K562 (cell line): ENCODE data around the gene WNK2. TPM values are rescaled to one million over a fixed set of nuclear protein-coding genes. Genes with fewer than 3 reads are reported as not detected.
A peak's percentile ranks its signal among the peaks of the same experiment; 100 is the strongest.

Source experiments
- ATAC-seq: fragments of 200-7000 bp; cut with Tn5 transposase; 3 replicates; pipeline ENCODE4 v1.9.1; 2020; ENCODE audit warnings: moderate library complexity
- BruUV-seq: library from RNA; stranded (reverse); fragments of 400-500 nt; replicated peaks from 2 replicates; lab custom pipeline; 2021; lab: Mats Ljungman, UMichigan
- CTCF ChIA-PET: fragments of 300-600 bp; formaldehyde crosslinking; extraction: SDS; loops from one replicate; lab custom pipeline; 2021; ENCODE audit warnings: low intra/inter-chr PET ratio; lab: Yijun Ruan, JAX
- POLR2A ChIA-PET: fragments of 300-600, 350-650 bp; sonication (Branson Sonifier 250); formaldehyde crosslinking; extraction: SDS; loops from one replicate; lab custom pipeline; 2021; ENCODE audit warnings: antibody characterized with exemption, inconsistent platforms; lab: Yijun Ruan, JAX
- DNase-seq, 4 experiments: peaks; one replicate each; pipeline versions ENCODE4 v3.0.0 to v3.0.0-alpha.2; 2011 to 2018; ENCODE audit warnings: low spot score in 3 of 4, mixed read lengths in 3 of 4; ENCODE audit errors: extremely low read depth in 1 of 4
- FAIRE-seq: peaks from 2 replicates; lab custom pipeline; 2011; peaks lifted over from hg19 to GRCh38; lab: Jason Lieb, UNC
- H2AFZ ChIP-seq: 2 replicates; pipeline ENCODE4 v1.6.0; 2011; ENCODE audit warnings: low read depth, low read length, control low read depth, inconsistent platforms
- H3K27ac ChIP-seq: fragments of 200-600 bp; 3 replicates; pipeline ENCODE4 v1.8.0; 2011; ENCODE audit warnings: low read depth, mild to moderate bottlenecking, control low read depth, inconsistent platforms, low read length, moderate library complexity, mixed read lengths; ENCODE audit errors: extremely low read depth
- H3K27me3 ChIP-seq, 2 experiments: fragments of 300-600 bp in 1 of 2; 2 replicates in 1 of 2; 3 replicates in 1 of 2; pipeline versions ENCODE4 v1.6.0 to v1.8.0; 2011; ENCODE audit warnings: inconsistent platforms in 2 of 2, low read length in 2 of 2, mild to moderate bottlenecking in 1 of 2, mixed read lengths in 1 of 2, moderate library complexity in 1 of 2; ENCODE audit not compliant: control insufficient read depth in 2 of 2, insufficient read depth in 2 of 2
- H3K36me3 ChIP-seq: fragments of 300-600 bp; 3 replicates; pipeline ENCODE4 v1.8.0; 2011; ENCODE audit warnings: mild to moderate bottlenecking, low read length, inconsistent platforms; ENCODE audit not compliant: control insufficient read depth, insufficient read depth
- H3K4me1 ChIP-seq, 2 experiments: fragments of 200-600 bp in 1 of 2; replicated peaks in 1 of 2; 2 replicates in 1 of 2; 3 replicates in 1 of 2; pipeline versions ENCODE4 v1.5.1 to v1.8.0; 2011; ENCODE audit warnings: inconsistent platforms in 2 of 2, low read length in 2 of 2, mild to moderate bottlenecking in 1 of 2, mixed read lengths in 1 of 2, moderate library complexity in 1 of 2; ENCODE audit not compliant: control insufficient read depth in 2 of 2, insufficient read depth in 2 of 2
- H3K4me2 ChIP-seq: 2 replicates; pipeline ENCODE4 v1.6.1; 2011; ENCODE audit warnings: low read length, control low read depth, inconsistent platforms, mixed read lengths; ENCODE audit not compliant: insufficient read depth
- H3K4me3 ChIP-seq: fragments of 200-600 bp; sonication (generic), shearing (Covaris generic); 2 replicates; pipeline ENCODE4 v1.5.1; 2016; ENCODE audit warnings: control low read depth, inconsistent platforms
- H3K79me2 ChIP-seq: fragments of 200-600 bp; 3 replicates; pipeline ENCODE4 v1.8.0; 2011; ENCODE audit warnings: low read length, inconsistent platforms; ENCODE audit not compliant: control insufficient read depth, insufficient read depth
- H3K9ac ChIP-seq, 2 experiments: 2 replicates each; pipeline versions ENCODE4 v1.6.0 to v1.6.1; 2011; ENCODE audit warnings: low read depth in 2 of 2, low read length in 2 of 2, control low read depth in 1 of 2, inconsistent platforms in 1 of 2, mild to moderate bottlenecking in 1 of 2, mixed read lengths in 1 of 2; ENCODE audit not compliant: insufficient read depth in 1 of 2
- H3K9me1 ChIP-seq: one replicate; pipeline ENCODE4 v1.6.0; 2011; ENCODE audit warnings: inconsistent platforms, mild to moderate bottlenecking, low read length, moderate library complexity; ENCODE audit not compliant: control insufficient read depth, insufficient read depth
- H3K9me3 ChIP-seq: replicated peaks from 2 replicates; pipeline ENCODE4 v1.5.1; 2011; ENCODE audit warnings: low read depth, low read length, inconsistent platforms; ENCODE audit not compliant: control insufficient read depth, insufficient read depth
- H4K20me1 ChIP-seq: replicated peaks from 2 replicates; pipeline ENCODE4 v1.6.1; 2011; ENCODE audit warnings: low read length, inconsistent platforms, mixed read lengths; ENCODE audit not compliant: control insufficient read depth, insufficient read depth
- BRF1 ChIP-seq: IDR thresholded peaks from 3 replicates; pipeline ENCODE4 v1.6.1; 2011; ENCODE audit warnings: borderline replicate concordance, mild to moderate bottlenecking; ENCODE audit not compliant: insufficient read length; ENCODE audit errors: extremely low read depth
- ESRRB ChIP-seq: fragments of 250-450 bp; sonication (Bioruptor Pico); IDR thresholded peaks from 2 replicates; pipeline ENCODE4 v1.5.0; 2020; ENCODE audit warnings: mild to moderate bottlenecking, moderate library complexity, borderline replicate concordance
- PHF8 ChIP-seq: fragments of 200-600 bp; sonication (generic); IDR thresholded peaks from 2 replicates; pipeline ENCODE4 v1.6.1; 2012; ENCODE audit warnings: mixed run types, mild to moderate bottlenecking, inconsistent platforms, low read length, moderate library complexity, borderline replicate concordance
- ZNF197 ChIP-seq: fragments of 200-800 bp; sonication (Bioruptor generic); IDR thresholded peaks from 2 replicates; pipeline ENCODE4 v1.6.1; 2016; ENCODE audit warnings: low read depth, missing genetic modification characterization, missing compliant biosample characterization
- WGBS: fragments of 100-300 bp; shearing (Covaris generic); methylation state at CpG from one replicate; pipeline ENCODE4 v1.1.6; 2016; ENCODE audit warnings: low coverage, mixed read lengths; ENCODE audit not compliant: insufficient coverage; ENCODE audit errors: missing lambda C conversion rate; 5-methylcytosine and 5-hydroxymethylcytosine counted together
- in situ Hi-C: fragments of 300-500 bp; cut with MboI; formaldehyde crosslinking; loops from 4 replicates; pipeline ENCODE4 v1.15.0; 2018; ENCODE audit warnings: inconsistent platforms, mixed read lengths
- intact Hi-C: fragments of 100-400 bp; cut with micrococcal nuclease; formaldehyde crosslinking; loops from 2 replicates; pipeline ENCODE4 v1.14.2; 2022
- polyA plus RNA-seq, 8 experiments: library from polyadenylated mRNA; depleted of rRNA in 4 of 8; stranded (reverse) in 5 of 8; unstranded in 3 of 8; fragments of >200 nt; fragmentation: Nextera tagmentation in 2 of 8; fragmentation: Illumina TruSeq in 1 of 8; extraction: Ambion mirVana in 2 of 8; extraction: Trizol in 1 of 8; gene quantifications; 2 replicates each; pipeline versions ENCODE4 v1.2.1 to v1.2.3, GENCODE V29; 2011 to 2014; ENCODE audit warnings: inconsistent platforms in 1 of 8, missing spikeins in 1 of 8
- total RNA-seq, 7 experiments: library from RNA; depleted of rRNA in 6 of 7; stranded (reverse); fragments of >200 nt in 6 of 7; fragmentation: Illumina TruSeq in 2 of 7; extraction: Trizol in 2 of 7; gene quantifications; 2 replicates each; pipeline versions ENCODE4 v1.2.1 to v1.2.3, GENCODE V29; 2011 to 2021; ENCODE audit warnings: low replicate concordance in 1 of 7
- TF ChIP-seq, protein P1 (sequence below): fragments of 450-650 bp; IDR thresholded peaks from 2 replicates; pipeline ENCODE4 v1.6.1; 2018; ENCODE audit warnings: mild to moderate bottlenecking, low read depth; ENCODE audit not compliant: partially characterized antibody
- TF ChIP-seq, protein P2 (sequence below): fragments of 250-450 bp; sonication (Bioruptor Pico); IDR thresholded peaks from 2 replicates; pipeline ENCODE4 v1.8.0; 2022; ENCODE audit warnings: moderate library complexity, mild to moderate bottlenecking, inconsistent platforms

WNK2 gene
- total and polyA plus RNA-seq, 9 of the 15 experiments (the other 6 are each of a cell fraction or from before 2014, with no cell fraction given) = 0.36 to 3.3 (median 0.64) TPM; not detected in 2

DNA sequence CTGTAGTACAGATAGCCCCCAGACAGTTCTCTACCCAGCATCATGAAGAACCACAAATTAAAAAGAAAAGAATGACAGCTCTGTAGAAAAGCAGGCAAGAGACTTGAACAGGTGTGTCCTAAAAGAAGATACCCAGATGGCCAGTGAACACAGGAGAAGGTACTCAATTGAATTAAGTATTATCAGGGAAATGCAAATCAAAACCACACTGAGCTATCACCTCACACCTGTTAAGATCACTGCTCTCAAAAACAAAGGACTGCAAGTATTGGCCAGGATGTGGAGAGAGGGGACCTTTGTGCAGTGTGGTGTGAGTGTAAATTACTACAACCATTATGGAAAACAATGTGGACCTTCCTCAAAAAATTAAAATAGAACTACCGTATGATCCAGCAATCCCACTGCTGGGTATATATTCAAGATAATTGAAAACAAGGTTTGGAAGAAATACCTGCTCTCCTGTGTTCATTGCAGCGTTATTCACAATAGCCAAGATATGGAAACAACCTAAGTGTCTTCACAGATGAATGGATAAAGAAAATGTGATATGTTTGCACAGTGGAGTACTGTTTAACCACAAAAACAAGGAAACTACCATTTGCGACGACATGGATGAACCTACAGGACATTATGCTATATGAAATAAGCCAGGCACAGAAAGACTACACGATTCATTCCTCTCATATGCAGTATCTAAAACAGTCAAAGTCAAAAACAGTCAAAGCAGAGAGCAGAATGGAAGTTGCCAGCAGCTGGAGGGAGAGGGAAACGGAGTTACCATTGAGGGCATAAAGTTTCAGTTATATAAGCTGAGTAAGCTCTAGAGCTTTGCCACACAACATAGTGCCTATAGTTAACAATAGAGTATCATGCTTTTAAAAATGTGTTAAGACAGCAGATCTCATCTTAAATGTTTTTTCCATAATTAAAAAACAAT, 102.6 kb downstream of the WNK2 start (continued):
- no peak for TF ChIP-seq BRF1
- no peak for TF ChIP-seq PHF8

DNA sequence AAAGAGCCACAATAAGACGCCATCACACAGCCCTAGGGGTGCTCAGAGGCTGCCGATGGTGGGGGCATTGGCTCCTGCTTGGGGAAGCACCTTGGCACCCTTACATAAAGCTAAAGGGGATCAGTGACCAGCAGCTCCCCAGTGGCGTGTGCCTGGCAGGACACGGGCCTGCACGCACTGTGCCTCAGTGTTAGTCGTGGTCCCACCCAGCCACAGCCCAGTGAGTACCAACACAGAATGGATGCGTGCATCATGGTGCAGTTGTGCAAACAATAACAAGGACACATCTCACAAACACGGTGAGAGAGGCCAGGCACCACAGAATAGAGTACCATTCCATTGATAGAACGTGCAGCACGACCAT, 103.2 kb downstream of the WNK2 start:
- Histone ChIP-seq H3K9me1 (no peaks in the 10 kb centered on the region), H3K9me3 (no peaks in the 10 kb centered on the region), H2AFZ (no peak overlapping the region), H3K79me2 (no peaks in the 10 kb centered on the region), H3K9ac (peak overlapping the region in 1 of 2 experiments; percentile 52; a peak in 1 of 4 replicates), H3K27ac (no peak overlapping the region), H3K4me1 (peaks cover 0 to 10% of the 10 kb centered on the region in 2 experiments; a peak in 3 of 5 replicates), H4K20me1 (peaks cover 4% of the 10 kb centered on the region; the same call in 1 of the 2 replicates), H3K36me3 (no peaks in the 10 kb centered on the region), H3K4me3 (no peak overlapping the region), H3K27me3 (peaks cover 11 to 45% of the 10 kb centered on the region in 2 experiments; a peak in 3 of 5 replicates), H3K4me2 (no peak overlapping the region)
- intact Hi-C loops (no loop called here), in situ Hi-C loops (no loop called here)
- DNase-seq = no peak
- ATAC-seq = no peak
- no TSS peak for BruUV-seq
- 4% methylated on average over 10 of the region's 10 CpGs for WGBS
- no peak for FAIRE-seq
- ChIA-PET CTCF (interaction anchor here (0.7 kb wide), 1 partner anchor 306 kb away, joined by 5 read pairs; no protein-coding TSS in a partner anchor), POLR2A (interaction anchor here (1.6 kb wide), 1 partner anchor 11 kb away, joined by 5 read pairs; no protein-coding TSS in a partner anchor)
- TF ChIP-seq, protein P1, sequence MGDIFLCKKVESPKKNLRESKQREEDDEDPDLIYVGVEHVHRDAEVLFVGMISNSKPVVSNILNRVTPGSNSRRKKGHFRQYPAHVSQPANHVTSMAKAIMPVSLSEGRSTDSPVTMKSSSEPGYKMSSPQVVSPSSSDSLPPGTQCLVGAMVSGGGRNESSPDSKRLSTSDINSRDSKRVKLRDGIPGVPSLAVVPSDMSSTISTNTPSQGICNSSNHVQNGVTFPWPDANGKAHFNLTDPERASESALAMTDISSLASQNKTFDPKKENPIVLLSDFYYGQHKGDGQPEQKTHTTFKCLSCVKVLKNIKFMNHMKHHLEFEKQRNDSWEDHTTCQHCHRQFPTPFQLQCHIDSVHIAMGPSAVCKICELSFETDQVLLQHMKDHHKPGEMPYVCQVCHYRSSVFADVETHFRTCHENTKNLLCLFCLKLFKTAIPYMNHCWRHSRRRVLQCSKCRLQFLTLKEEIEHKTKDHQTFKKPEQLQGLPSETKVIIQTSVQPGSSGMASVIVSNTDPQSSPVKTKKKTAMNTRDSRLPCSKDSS = no peak
- TF ChIP-seq ZNF197 (CRISPR knock-in tag) (no peak), ESRRB (no peak)
- TF ChIP-seq, protein P2, sequence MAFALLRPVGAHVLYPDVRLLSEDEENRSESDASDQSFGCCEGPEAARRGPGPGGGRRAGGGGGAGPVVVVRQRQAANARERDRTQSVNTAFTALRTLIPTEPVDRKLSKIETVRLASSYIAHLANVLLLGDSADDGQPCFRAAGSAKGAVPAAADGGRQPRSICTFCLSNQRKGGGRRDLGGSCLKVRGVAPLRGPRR (CRISPR knock-in tag) = no peak
